IPS-20b (cell line): ENCODE data around the gene NLGN1.

Experiments used
- H3K27ac ChIP-seq: one replicate; pipeline ENCODE4 v1.5.1; 2013; ENCODE audit warnings: low read length
- H3K27me3 ChIP-seq: 2 replicates; pipeline ENCODE4 v1.6.1; 2013; ENCODE audit warnings: mild to moderate bottlenecking, low read length, inconsistent platforms; ENCODE audit not compliant: insufficient read depth
- H3K36me3 ChIP-seq: 2 replicates; pipeline ENCODE4 v1.6.1; 2013; ENCODE audit warnings: low read depth, mild to moderate bottlenecking, inconsistent platforms, low read length, moderate library complexity; ENCODE audit not compliant: insufficient read depth
- H3K4me1 ChIP-seq: 2 replicates; pipeline ENCODE4 v1.6.1; 2013; ENCODE audit warnings: mild to moderate bottlenecking, control low read depth, inconsistent platforms, low read length, moderate library complexity; ENCODE audit not compliant: insufficient read depth
- H3K4me3 ChIP-seq: 2 replicates; pipeline ENCODE4 v1.5.1; 2013; ENCODE audit warnings: mild to moderate bottlenecking, low read length, inconsistent platforms
- H3K9ac ChIP-seq: 2 replicates; pipeline ENCODE4 v1.6.1; 2013; ENCODE audit warnings: low read depth, mild to moderate bottlenecking, inconsistent platforms, low read length, moderate library complexity
- H3K9me3 ChIP-seq: 2 replicates; pipeline ENCODE4 v1.6.1; 2013; ENCODE audit warnings: mild to moderate bottlenecking, low read depth, low read length, inconsistent platforms; ENCODE audit not compliant: insufficient read depth

Gene NLGN1

DNA sequence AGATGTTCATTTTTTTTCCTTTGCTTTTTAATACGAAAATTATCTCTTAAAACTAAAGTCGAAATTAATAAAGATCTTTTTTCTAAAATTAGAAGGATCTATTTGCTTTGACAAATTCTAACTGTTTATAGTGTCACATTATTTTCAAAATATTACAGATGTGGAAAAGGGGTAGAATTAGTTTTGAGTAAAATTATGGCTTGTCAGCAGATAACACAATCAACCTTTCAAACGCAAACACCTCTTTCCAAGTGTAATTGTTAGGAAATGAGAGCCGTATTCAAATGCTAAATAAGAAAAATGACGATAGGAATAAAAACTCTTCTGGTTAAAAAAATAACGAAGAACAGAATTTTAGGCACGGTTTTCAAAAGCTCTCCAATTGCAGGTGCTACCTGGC is 704.7 kb downstream of the NLGN1 start:
- no peaks in the 10 kb centered on the region for H3K27me3 ChIP-seq
- H3K9ac ChIP-seq, result no peak overlapping the region
- no peak overlapping the region for H3K4me3 ChIP-seq
- H3K4me1 ChIP-seq, result peaks cover 17% of the 10 kb centered on the region; the same call in 1 of the 2 replicates
- no peaks in the 10 kb centered on the region for H3K36me3 ChIP-seq
- no peaks in the 10 kb centered on the region for H3K9me3 ChIP-seq
- no peak overlapping the region for H3K27ac ChIP-seq

DNA sequence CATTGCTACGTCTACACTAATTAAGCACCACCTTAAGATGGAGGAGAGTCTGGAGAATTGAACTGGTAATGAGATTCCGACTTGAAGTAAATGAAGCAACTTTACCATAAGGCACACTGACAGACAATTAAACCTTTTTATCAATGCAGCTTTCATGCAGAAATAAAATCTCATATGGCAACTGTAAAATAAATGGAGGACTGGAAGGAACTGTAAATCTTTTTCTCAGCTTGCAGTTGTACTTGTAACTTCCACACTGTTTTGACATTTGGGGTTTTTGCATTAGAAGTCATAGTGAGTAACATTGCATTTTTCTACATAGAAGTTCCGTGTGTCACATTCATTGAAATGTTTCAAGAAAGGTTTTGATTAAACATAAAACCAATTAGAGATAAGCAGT is 705.3 kb downstream of the NLGN1 start:
- Histone ChIP-seq H3K27me3 (no peaks in the 10 kb centered on the region), H3K36me3 (no peaks in the 10 kb centered on the region), H3K9me3 (no peaks in the 10 kb centered on the region), H3K27ac (no peak overlapping the region), H3K4me3 (no peak overlapping the region), H3K9ac (no peak overlapping the region), H3K4me1 (peaks cover 17% of the 10 kb centered on the region; the same call in 1 of the 2 replicates)

- no peak overlapping the region for H3K27ac ChIP-seq
- H3K36me3 ChIP-seq, result no peaks in the 10 kb centered on the region
- H3K4me1 ChIP-seq, result no peaks in the 10 kb centered on the region
- H3K4me3 ChIP-seq, result no peak overlapping the region
- H3K9me3 ChIP-seq, result no peaks in the 10 kb centered on the region
- no peak overlapping the region for H3K9ac ChIP-seq
- no peaks in the 10 kb centered on the region for H3K27me3 ChIP-seq
Measured at GRCh38 chr3:174110761-174111160, 713.2 kb downstream of the NLGN1 start.

GRCh38 chr3:174111776-174112175 is 714.2 kb downstream of the NLGN1 start:
- no peak overlapping the region for H3K4me3 ChIP-seq
- no peak overlapping the region for H3K27ac ChIP-seq
- H3K36me3 ChIP-seq, result no peaks in the 10 kb centered on the region
- no peaks in the 10 kb centered on the region for H3K27me3 ChIP-seq
- no peaks in the 10 kb centered on the region for H3K9me3 ChIP-seq
- H3K9ac ChIP-seq, result no peak overlapping the region
- H3K4me1 ChIP-seq, result no peaks in the 10 kb centered on the region

- H3K27ac ChIP-seq, result no peak overlapping the region
- H3K36me3 ChIP-seq, result no peaks in the 10 kb centered on the region
- no peak overlapping the region for H3K4me3 ChIP-seq
- no peak overlapping the region for H3K9ac ChIP-seq
- peaks cover 6% of the 10 kb centered on the region for H3K4me1 ChIP-seq
- no peaks in the 10 kb centered on the region for H3K27me3 ChIP-seq
- no peaks in the 10 kb centered on the region for H3K9me3 ChIP-seq
Measured at GRCh38 chr3:174116421-174116820, 718.9 kb downstream of the NLGN1 start.

DNA sequence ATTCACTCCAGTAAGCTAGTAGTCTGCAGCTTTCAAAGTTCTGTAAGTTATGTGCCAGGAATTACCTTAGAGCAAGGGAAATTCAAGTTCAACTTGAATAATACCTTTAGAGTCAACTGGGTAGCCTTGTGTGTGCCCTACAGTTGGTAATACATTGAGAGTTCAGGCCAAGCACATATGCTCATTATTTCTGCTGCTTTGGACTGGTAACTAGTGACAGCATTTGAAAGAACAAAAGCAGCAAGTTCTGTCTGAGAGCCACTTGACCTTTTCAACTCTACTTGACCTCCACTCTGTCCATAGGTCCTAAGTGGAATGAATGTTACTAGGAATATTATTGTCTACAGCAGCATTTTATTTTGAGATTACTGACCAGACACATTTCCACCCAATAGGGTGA is 723.5 kb downstream of the NLGN1 start:
- Histone ChIP-seq H3K36me3 (no peaks in the 10 kb centered on the region), H3K4me1 (peaks cover 6% of the 10 kb centered on the region), H3K9ac (no peak overlapping the region), H3K27me3 (no peaks in the 10 kb centered on the region), H3K27ac (no peak overlapping the region), H3K9me3 (no peaks in the 10 kb centered on the region), H3K4me3 (no peak overlapping the region)

GRCh38 chr3:174122411-174122810 is 724.9 kb downstream of the NLGN1 start:
- H3K9ac ChIP-seq, result no peak overlapping the region
- peaks cover 6% of the 10 kb centered on the region for H3K4me1 ChIP-seq
- H3K36me3 ChIP-seq, result no peaks in the 10 kb centered on the region
- H3K4me3 ChIP-seq, result no peak overlapping the region
- no peaks in the 10 kb centered on the region for H3K27me3 ChIP-seq
- no peaks in the 10 kb centered on the region for H3K9me3 ChIP-seq
- H3K27ac ChIP-seq, result no peak overlapping the region

GRCh38 chr3:174125267-174125824 is 727.8 kb downstream of the NLGN1 start:
- H3K4me3 ChIP-seq, result no peak overlapping the region
- H3K9me3 ChIP-seq, result no peaks in the 10 kb centered on the region
- no peaks in the 10 kb centered on the region for H3K27me3 ChIP-seq
- H3K27ac ChIP-seq, result no peak overlapping the region
- no peak overlapping the region for H3K9ac ChIP-seq
- H3K36me3 ChIP-seq, result no peaks in the 10 kb centered on the region
- H3K4me1 ChIP-seq, result peaks cover 6% of the 10 kb centered on the region

DNA sequence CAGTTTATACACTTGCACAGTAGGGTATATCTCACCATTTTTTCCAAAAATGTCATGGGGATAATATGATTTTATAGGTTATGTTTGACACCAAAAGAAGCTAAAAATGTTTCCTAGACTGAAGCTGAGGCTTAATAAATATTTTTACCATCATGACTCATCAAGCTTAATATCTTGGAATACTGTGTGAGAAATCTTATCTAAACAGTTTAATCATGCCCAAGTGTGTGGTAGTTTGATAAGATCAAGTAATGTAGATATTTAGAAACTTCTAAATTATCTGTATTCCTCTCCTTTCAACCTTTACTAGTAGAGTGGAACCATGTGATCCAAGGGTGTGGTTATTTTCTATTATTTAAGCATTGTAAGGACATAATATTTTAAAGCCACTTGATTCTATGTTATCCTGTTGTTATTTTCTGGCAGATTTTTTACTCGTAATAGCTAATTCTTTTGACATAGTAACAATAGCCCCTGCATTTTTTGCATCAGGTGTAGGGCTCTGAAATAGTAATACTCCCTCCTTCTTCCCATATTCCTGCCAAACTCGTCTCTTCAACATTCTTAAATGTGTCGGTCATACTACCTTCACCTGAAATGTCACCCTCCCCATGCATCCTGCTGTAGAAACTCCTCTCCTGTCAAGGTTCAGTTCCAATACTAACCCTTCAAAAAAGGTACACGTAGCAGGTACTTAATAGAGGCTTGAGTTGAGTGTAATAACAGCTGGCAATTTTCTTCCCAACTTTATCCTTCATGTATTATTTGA is 729.6 kb downstream of the NLGN1 start:
- Histone ChIP-seq H3K9me3 (no peaks in the 10 kb centered on the region), H3K4me3 (no peak overlapping the region), H3K27me3 (no peaks in the 10 kb centered on the region), H3K4me1 (no peaks in the 10 kb centered on the region), H3K27ac (no peak overlapping the region), H3K36me3 (no peaks in the 10 kb centered on the region), H3K9ac (no peak overlapping the region)

DNA sequence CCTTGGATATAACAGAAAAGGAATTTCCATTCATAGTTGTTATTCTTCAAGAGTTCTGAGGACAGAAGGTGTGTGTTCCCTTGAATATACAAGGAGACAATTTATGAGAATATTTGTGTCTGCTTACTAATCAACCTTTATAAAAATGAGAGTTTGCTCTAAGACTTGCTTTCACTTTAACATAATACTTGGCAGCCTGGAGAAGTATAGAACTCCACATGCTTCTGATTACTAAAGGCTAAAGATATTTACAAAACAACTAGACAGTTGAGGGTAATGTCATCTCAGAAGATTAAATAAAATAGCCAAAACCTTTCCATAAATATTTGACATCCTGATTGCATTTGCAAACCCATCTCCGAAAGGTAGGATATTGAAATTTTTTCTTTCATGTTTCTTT is 734.5 kb downstream of the NLGN1 start:
- Histone ChIP-seq H3K9me3 (no peaks in the 10 kb centered on the region), H3K36me3 (no peaks in the 10 kb centered on the region), H3K4me1 (no peaks in the 10 kb centered on the region), H3K9ac (no peak overlapping the region), H3K27me3 (no peaks in the 10 kb centered on the region), H3K4me3 (no peak overlapping the region), H3K27ac (no peak overlapping the region)

GRCh38 chr3:174132421-174133042 is 735.0 kb downstream of the NLGN1 start:
- Histone ChIP-seq H3K9ac (no peak overlapping the region), H3K4me3 (no peak overlapping the region), H3K4me1 (no peaks in the 10 kb centered on the region), H3K36me3 (no peaks in the 10 kb centered on the region), H3K27ac (no peak overlapping the region), H3K27me3 (no peaks in the 10 kb centered on the region), H3K9me3 (no peaks in the 10 kb centered on the region)

DNA sequence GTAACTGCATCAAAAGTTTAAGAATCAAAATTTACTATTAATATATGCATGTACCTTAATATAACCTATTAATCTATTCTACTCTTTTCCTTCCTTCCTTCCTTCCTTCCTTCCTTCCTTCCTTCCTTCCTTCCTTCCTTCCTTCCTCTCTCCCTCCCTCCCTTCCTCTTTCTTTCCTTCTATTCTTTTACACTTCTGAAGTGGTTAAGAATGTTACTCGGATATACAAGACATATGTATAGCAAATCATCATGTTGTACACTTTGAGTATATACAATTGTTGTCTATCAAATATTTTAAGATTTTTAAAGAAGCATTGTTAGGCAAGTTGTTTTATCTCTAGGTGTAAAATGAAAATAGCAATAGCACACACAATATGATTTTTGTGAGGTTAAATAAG is 748.5 kb downstream of the NLGN1 start:
- Histone ChIP-seq H3K9ac (no peak overlapping the region), H3K36me3 (no peaks in the 10 kb centered on the region), H3K9me3 (no peaks in the 10 kb centered on the region; the same call in 1 of the 2 replicates), H3K4me1 (peaks cover 6% of the 10 kb centered on the region; the same call in 1 of the 2 replicates), H3K27me3 (no peaks in the 10 kb centered on the region), H3K27ac (no peak overlapping the region), H3K4me3 (no peak overlapping the region)
